Caco-2 (cell line): Measurements from ENCODE around the gene FREM3. TPM values are rescaled to one million over a fixed set of nuclear protein-coding genes. Genes with fewer than 3 reads are reported as not detected.

Experiments used
- BruUV-seq: library from RNA; stranded (reverse); fragments of 400-500 nt; replicated peaks from 2 replicates; lab custom pipeline; 2021; lab: Mats Ljungman, UMichigan
- CTCF ChIA-PET: fragments of 300-600 bp; sonication (Branson Sonifier 250); formaldehyde crosslinking; loops from one replicate; lab custom pipeline; 2022; ENCODE audit warnings: antibody characterized with exemption; lab: Charles Lee
- POLR2A ChIA-PET: fragments of 300-600 bp; sonication (Branson Sonifier 250); formaldehyde crosslinking; loops from one replicate; lab custom pipeline; 2022; ENCODE audit warnings: antibody characterized with exemption; lab: Charles Lee
- DNase-seq, 2 experiments: peaks; one replicate each; pipeline versions ENCODE4 v3.0.0 to v3.0.0-alpha.2; 2020 to 2022
- H3K27me3 ChIP-seq: replicated peaks from 2 replicates; pipeline ENCODE4 v1.6.0; 2011; ENCODE audit warnings: low read length; ENCODE audit not compliant: control insufficient read depth, insufficient read depth
- H3K36me3 ChIP-seq: 2 replicates; pipeline ENCODE4 v1.5.1; 2011; ENCODE audit warnings: low read length; ENCODE audit not compliant: control insufficient read depth, insufficient read depth
- H3K4me1 ChIP-seq: fragments of 250-450 bp; sonication (Bioruptor Pico); 2 replicates; pipeline ENCODE4 v1.5.1; 2020; ENCODE audit warnings: mild to moderate bottlenecking
- H3K4me3 ChIP-seq: 2 replicates; pipeline ENCODE4 v1.5.1; 2011; ENCODE audit warnings: low read depth, mild to moderate bottlenecking, control low read depth, low read length
- H3K9me3 ChIP-seq: fragments of 250-450 bp; sonication (Bioruptor Pico); 2 replicates; pipeline ENCODE4 v1.5.1; 2020; ENCODE audit warnings: mild to moderate bottlenecking, moderate library complexity
- H3K27ac Mint-ChIP-seq: one replicate; pipeline ENCODE4 v1.8.0; 2022; ENCODE audit warnings: mixed read lengths; ENCODE audit not compliant: unreplicated experiment
- H3K27me3 Mint-ChIP-seq: one replicate; pipeline ENCODE4 v1.8.0; 2022; ENCODE audit warnings: mixed read lengths; ENCODE audit not compliant: insufficient read depth, unreplicated experiment
- H3K36me3 Mint-ChIP-seq: one replicate; pipeline ENCODE4 v1.8.0; 2022; ENCODE audit warnings: mild to moderate bottlenecking, mixed read lengths; ENCODE audit not compliant: insufficient read depth, unreplicated experiment
- H3K4me1 Mint-ChIP-seq: one replicate; pipeline ENCODE4 v1.8.0; 2022; ENCODE audit warnings: low read depth, mixed read lengths; ENCODE audit not compliant: unreplicated experiment
- H3K4me3 Mint-ChIP-seq: one replicate; pipeline ENCODE4 v1.8.0; 2022; ENCODE audit warnings: mild to moderate bottlenecking, moderate library complexity, mixed read lengths; ENCODE audit not compliant: unreplicated experiment
- H3K9me3 Mint-ChIP-seq: one replicate; pipeline ENCODE4 v1.8.0; 2022; ENCODE audit warnings: mixed read lengths; ENCODE audit not compliant: unreplicated experiment
- CTCF ChIP-seq, 2 experiments: fragments of 200-600 bp in 1 of 2; IDR thresholded peaks; 1 replicate in 1 of 2; 2 replicates in 1 of 2; pipeline versions ENCODE4 v1.5.1 to v1.8.0; 2011 to 2022; ENCODE audit warnings: antibody characterized with exemption in 1 of 2, control low read depth in 1 of 2, inconsistent platforms in 1 of 2, low read depth in 1 of 2, low read length in 1 of 2, mild to moderate bottlenecking in 1 of 2, moderate library complexity in 1 of 2; ENCODE audit not compliant: insufficient read depth in 1 of 2, severe bottlenecking in 1 of 2, unreplicated experiment in 1 of 2
- intact Hi-C: fragments of 100-400 bp; cut with micrococcal nuclease; formaldehyde crosslinking; loops from one replicate; pipeline ENCODE4 v1.10.0; 2022; ENCODE audit not compliant: unreplicated experiment
- total RNA-seq: library from RNA; stranded (reverse); gene quantifications from 2 replicates; pipeline ENCODE4 v1.2.3, GENCODE V29; 2022

FREM3 gene
- total RNA-seq, 1 experiment from 2014 or later, result not detected

- no peaks in the 10 kb centered on the region for H3K36me3 Mint-ChIP-seq
- H3K4me3 Mint-ChIP-seq, result no peak overlapping the region
- peaks cover 6% of the 10 kb centered on the region for H3K27me3 Mint-ChIP-seq
- H3K9me3 Mint-ChIP-seq, result peaks cover 2% of the 10 kb centered on the region
- H3K36me3 ChIP-seq, result no peaks in the 10 kb centered on the region
- H3K4me1 Mint-ChIP-seq, result no peaks in the 10 kb centered on the region
- no peaks in the 10 kb centered on the region for H3K4me1 ChIP-seq
- no peaks in the 10 kb centered on the region for H3K9me3 ChIP-seq
- H3K4me3 ChIP-seq, result no peak overlapping the region
- no peak for TF ChIP-seq CTCF (IDR thresholded peaks at IDR 0.05; ENCODE audit: insufficient read depth in 1 of 2, low read depth in 1 of 2, low read length in 1 of 2, severe bottlenecking in 1 of 2, unreplicated experiment in 1 of 2)
- BruUV-seq, result no TSS peak
- no peak for DNase-seq
- H3K27ac Mint-ChIP-seq, result no peak overlapping the region
- CTCF ChIA-PET, result no interaction called here
- intact Hi-C loops, result no loop called here
- H3K27me3 ChIP-seq, result no peaks in the 10 kb centered on the region
- POLR2A ChIA-PET, result no interaction called here
Observed at GRCh38 chr4:143641361-143641760, 59.1 kb downstream of the FREM3 start.

- ChIA-PET POLR2A (no interaction called here), CTCF (no interaction called here)
- peaks cover 20% of the 10 kb centered on the region for H3K27me3 Mint-ChIP-seq
Observed at GRCh38 chr4:143634763-143635162, 65.7 kb downstream of the FREM3 start.

GRCh38 chr4:143633833-143634232, 66.6 kb downstream of the FREM3 start:
- no peaks in the 10 kb centered on the region for H3K4me1 Mint-ChIP-seq
- H3K4me3 ChIP-seq, result no peak overlapping the region
- CTCF ChIA-PET, result no interaction called here
- no peak for TF ChIP-seq CTCF (IDR thresholded peaks at IDR 0.05; ENCODE audit: insufficient read depth in 1 of 2, low read depth in 1 of 2, low read length in 1 of 2, severe bottlenecking in 1 of 2, unreplicated experiment in 1 of 2)
- intact Hi-C loops, result no loop called here
- no peaks in the 10 kb centered on the region for H3K9me3 ChIP-seq
- no peaks in the 10 kb centered on the region for H3K9me3 Mint-ChIP-seq
- BruUV-seq, result no TSS peak
- no peak overlapping the region for H3K27ac Mint-ChIP-seq
- H3K36me3 ChIP-seq, result no peaks in the 10 kb centered on the region
- POLR2A ChIA-PET, result no interaction called here
- H3K27me3 Mint-ChIP-seq, result peaks cover 17% of the 10 kb centered on the region
- H3K4me1 ChIP-seq, result no peaks in the 10 kb centered on the region
- H3K4me3 Mint-ChIP-seq, result no peak overlapping the region
- H3K27me3 ChIP-seq, result no peaks in the 10 kb centered on the region
- no peak for DNase-seq
- no peaks in the 10 kb centered on the region for H3K36me3 Mint-ChIP-seq

More at GRCh38 chr4:143634763-143635162, 65.7 kb downstream of the FREM3 start:
- Mint-ChIP-seq H3K36me3 (no peaks in the 10 kb centered on the region), H3K27ac (no peak overlapping the region), H3K9me3 (no peaks in the 10 kb centered on the region), H3K4me3 (no peak overlapping the region), H3K4me1 (no peaks in the 10 kb centered on the region)
- no peaks in the 10 kb centered on the region for H3K36me3 ChIP-seq
- no peak overlapping the region for H3K4me3 ChIP-seq
- no TSS peak for BruUV-seq
- no peaks in the 10 kb centered on the region for H3K27me3 ChIP-seq
- TF ChIP-seq CTCF (IDR thresholded peaks at IDR 0.05; ENCODE audit: insufficient read depth in 1 of 2, low read depth in 1 of 2, low read length in 1 of 2, severe bottlenecking in 1 of 2, unreplicated experiment in 1 of 2), result no peak
- no peaks in the 10 kb centered on the region for H3K9me3 ChIP-seq
- intact Hi-C loops, result no loop called here
- no peaks in the 10 kb centered on the region for H3K4me1 ChIP-seq
- DNase-seq, result no peak
